ENCODE data around the gene CAMSAP2.
A peak's percentile ranks its signal among the peaks of the same experiment; 100 is the strongest.
"Not testable (repeated sequence)": the region's sequence is repeated elsewhere in the genome, so short reads cannot be mapped to it uniquely, and the experiment has no call there.

The CAMSAP2 gene

GRCh38 chr1:200780545-200781369, 42.1 kb downstream of the CAMSAP2 start:
- no peak for DNase-seq (ENCODE audit: low read depth)

GRCh38 chr1:200783926-200784325, 45.2 kb downstream of the CAMSAP2 start:
- DNase-seq (ENCODE audit: low read depth) = no peak

- DNase-seq (ENCODE audit: low read depth) = peak; percentile 65
These were observed 45.9 kb downstream of the CAMSAP2 start for GRCh38 chr1:200784576-200784975.

GRCh38 chr1:200786788-200787187, 48.1 kb downstream of the CAMSAP2 start:
- no peak for DNase-seq (ENCODE audit: low read depth)

- DNase-seq (ENCODE audit: low read depth) = no peak
These were observed 49.2 kb downstream of the CAMSAP2 start for GRCh38 chr1:200787896-200788387.

GRCh38 chr1:200791012-200791411, 52.3 kb downstream of the CAMSAP2 start:
- DNase-seq (ENCODE audit: low read depth) = not testable (repeated sequence)

- DNase-seq (ENCODE audit: low read depth) = no peak
These were observed 55.0 kb downstream of the CAMSAP2 start for GRCh38 chr1:200793677-200794076.

GRCh38 chr1:200794506-200795065, 55.9 kb downstream of the CAMSAP2 start:
- DNase-seq (ENCODE audit: low read depth) = peak; percentile 56

GRCh38 chr1:200795156-200795555, 56.5 kb downstream of the CAMSAP2 start:
- DNase-seq (ENCODE audit: low read depth) = peak; percentile 74

GRCh38 chr1:200802042-200802441, 63.3 kb downstream of the CAMSAP2 start:
- no peak for DNase-seq (ENCODE audit: low read depth)

GRCh38 chr1:200802865-200803512, 64.3 kb downstream of the CAMSAP2 start:
- peak; percentile 86 for DNase-seq (ENCODE audit: low read depth)

GRCh38 chr1:200805719-200806118, 67.0 kb downstream of the CAMSAP2 start:
- no peak for DNase-seq (ENCODE audit: low read depth)

GRCh38 chr1:200808846-200809245, 70.2 kb downstream of the CAMSAP2 start:
- no peak for DNase-seq (ENCODE audit: low read depth)

GRCh38 chr1:200811704-200812103, 73.0 kb downstream of the CAMSAP2 start:
- DNase-seq (ENCODE audit: low read depth) = no peak

- not testable (repeated sequence) for DNase-seq (ENCODE audit: low read depth)
These were observed 78.0 kb downstream of the CAMSAP2 start for GRCh38 chr1:200816624-200817224.

- no peak for DNase-seq (ENCODE audit: low read depth)
These were observed 79.6 kb downstream of the CAMSAP2 start for GRCh38 chr1:200818248-200818647.

GRCh38 chr1:200819726-200820125, 81.0 kb downstream of the CAMSAP2 start:
- no peak for DNase-seq (ENCODE audit: low read depth)

- DNase-seq (ENCODE audit: low read depth) = no peak
These were observed 92.4 kb downstream of the CAMSAP2 start for GRCh38 chr1:200831091-200831490.

GRCh38 chr1:200834383-200834782, 95.7 kb downstream of the CAMSAP2 start:
- DNase-seq (ENCODE audit: low read depth) = peak; percentile 19

GRCh38 chr1:200836213-200836612, 97.5 kb downstream of the CAMSAP2 start:
- no peak for DNase-seq (ENCODE audit: low read depth)

GRCh38 chr1:200837931-200838571, 99.4 kb downstream of the CAMSAP2 start:
- DNase-seq (ENCODE audit: low read depth) = peak; percentile 58

Measured in ELR (cell line).